Stomach (tissue), 4 donors: ENCODE data around the gene EMP1.

ENCODE experiments used
- POLR2A ChIP-seq, 4 donors: fragments of 450-650 bp; IDR thresholded peaks; one replicate each; pipeline ENCODE4 v1.6.1; 2016; ENCODE audit warnings: antibody characterized with exemption in 4 of 4, control low read depth in 2 of 4, mild to moderate bottlenecking in 1 of 4, moderate library complexity in 1 of 4
- POLR2AphosphoS5 ChIP-seq, 3 donors: sonication (generic); formaldehyde crosslinking; IDR thresholded peaks; one replicate each; pipeline ENCODE4 v1.6.1; 2016; ENCODE audit warnings: antibody characterized with exemption in 3 of 3
- TF ChIP-seq, protein P1 (sequence below), 7 experiments: fragments of 450-650 bp in 4 of 7; fragments of 200-600 bp in 3 of 7; sonication (generic) in 3 of 7; IDR thresholded peaks; one replicate each; pipeline ENCODE4 v1.5.1; 2016 to 2019; ENCODE audit warnings: antibody characterized with exemption in 7 of 7, control low read depth in 2 of 7, mild to moderate bottlenecking in 1 of 7

DNA sequence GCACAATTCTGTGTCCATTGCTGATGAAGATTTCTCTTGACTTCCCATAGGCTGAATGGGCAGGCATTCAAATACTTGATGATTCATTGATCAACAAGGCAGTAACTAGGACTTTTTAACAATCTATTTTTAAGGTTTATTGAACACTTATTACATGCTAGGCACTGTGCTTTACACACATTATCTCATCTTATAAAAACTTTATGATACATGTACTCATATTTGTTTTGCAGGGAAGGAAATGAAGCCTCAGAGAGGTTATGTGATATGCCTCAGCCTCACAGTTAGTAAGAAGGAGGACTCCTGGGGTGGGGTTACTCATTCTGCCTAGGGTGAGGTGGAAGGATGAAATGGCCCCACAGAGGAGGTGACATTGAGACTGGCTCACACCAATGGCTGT lies 12.9 kb upstream of the EMP1 start:
- TF ChIP-seq, protein P1, sequence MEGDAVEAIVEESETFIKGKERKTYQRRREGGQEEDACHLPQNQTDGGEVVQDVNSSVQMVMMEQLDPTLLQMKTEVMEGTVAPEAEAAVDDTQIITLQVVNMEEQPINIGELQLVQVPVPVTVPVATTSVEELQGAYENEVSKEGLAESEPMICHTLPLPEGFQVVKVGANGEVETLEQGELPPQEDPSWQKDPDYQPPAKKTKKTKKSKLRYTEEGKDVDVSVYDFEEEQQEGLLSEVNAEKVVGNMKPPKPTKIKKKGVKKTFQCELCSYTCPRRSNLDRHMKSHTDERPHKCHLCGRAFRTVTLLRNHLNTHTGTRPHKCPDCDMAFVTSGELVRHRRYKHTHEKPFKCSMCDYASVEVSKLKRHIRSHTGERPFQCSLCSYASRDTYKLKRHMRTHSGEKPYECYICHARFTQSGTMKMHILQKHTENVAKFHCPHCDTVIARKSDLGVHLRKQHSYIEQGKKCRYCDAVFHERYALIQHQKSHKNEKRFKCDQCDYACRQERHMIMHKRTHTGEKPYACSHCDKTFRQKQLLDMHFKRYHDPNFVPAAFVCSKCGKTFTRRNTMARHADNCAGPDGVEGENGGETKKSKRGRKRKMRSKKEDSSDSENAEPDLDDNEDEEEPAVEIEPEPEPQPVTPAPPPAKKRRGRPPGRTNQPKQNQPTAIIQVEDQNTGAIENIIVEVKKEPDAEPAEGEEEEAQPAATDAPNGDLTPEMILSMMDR (IDR thresholded peaks at IDR 0.05): no peak
- no peak for TF ChIP-seq POLR2AphosphoS5 (IDR thresholded peaks at IDR 0.05)
- TF ChIP-seq POLR2A (IDR thresholded peaks at IDR 0.05): no peak
